ENCODE results near the gene TEX44.
"Not testable (repeated sequence)": the region's sequence is repeated elsewhere in the genome, so short reads cannot be mapped to it uniquely, and the experiment has no call there.

Gene TEX44

DNA sequence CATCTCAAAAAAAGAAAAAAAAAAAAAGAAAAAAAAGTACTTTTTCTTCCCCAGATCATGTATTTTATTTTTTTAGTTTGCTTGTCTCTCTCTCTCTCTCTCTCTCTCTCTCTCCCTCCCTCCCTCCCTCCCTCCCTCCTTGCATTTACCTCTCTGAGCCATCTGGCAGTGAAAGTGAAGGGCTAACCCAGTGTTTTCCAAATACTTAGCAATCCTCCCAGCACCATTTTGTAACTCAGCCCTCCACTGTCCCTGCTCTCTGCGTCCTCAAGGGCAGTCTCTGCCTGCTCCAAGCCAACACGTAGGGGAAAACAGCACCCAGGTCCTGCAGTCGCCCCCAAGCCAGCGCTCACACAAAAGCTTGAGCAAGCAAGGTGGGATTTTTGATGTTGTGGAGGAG is 19.6 kb upstream of the TEX44 start:
- no peak for DNase-seq

DNA sequence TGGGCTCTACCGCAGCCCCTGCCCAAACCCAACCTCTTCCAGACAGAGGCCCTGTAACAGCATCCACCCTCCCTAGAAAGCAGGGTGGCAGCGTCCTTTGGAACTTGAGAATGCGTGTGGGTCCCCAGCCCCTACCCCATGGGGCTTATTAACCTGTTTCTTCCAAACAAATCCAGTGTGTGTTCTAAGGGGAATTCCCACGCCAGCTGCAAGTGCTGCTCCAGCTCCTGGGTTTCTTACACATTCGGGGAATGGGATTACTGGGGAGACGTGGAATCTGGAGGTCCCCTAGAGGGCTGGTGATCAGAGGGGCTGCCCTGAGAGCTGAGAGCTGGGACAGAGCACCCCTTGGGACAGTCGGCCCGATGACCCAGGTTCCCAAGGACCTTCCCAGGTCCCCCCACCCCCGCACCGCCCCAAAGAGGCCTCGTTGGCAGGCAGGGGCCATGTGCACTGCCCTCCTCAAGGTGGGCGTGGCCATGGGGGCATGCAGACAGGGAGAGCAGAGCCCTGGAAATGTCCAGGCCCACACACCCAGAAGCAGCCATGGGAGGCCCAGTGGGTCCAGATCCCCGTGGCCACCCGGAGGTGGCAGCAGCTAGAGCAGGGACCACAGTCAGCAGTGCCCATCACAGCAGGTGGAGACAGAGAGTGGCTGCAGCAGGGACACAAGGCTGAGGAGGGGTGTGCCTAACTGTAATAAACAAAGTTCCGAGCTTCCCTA is 18.8 kb upstream of the TEX44 start:
- no peak for DNase-seq

DNA sequence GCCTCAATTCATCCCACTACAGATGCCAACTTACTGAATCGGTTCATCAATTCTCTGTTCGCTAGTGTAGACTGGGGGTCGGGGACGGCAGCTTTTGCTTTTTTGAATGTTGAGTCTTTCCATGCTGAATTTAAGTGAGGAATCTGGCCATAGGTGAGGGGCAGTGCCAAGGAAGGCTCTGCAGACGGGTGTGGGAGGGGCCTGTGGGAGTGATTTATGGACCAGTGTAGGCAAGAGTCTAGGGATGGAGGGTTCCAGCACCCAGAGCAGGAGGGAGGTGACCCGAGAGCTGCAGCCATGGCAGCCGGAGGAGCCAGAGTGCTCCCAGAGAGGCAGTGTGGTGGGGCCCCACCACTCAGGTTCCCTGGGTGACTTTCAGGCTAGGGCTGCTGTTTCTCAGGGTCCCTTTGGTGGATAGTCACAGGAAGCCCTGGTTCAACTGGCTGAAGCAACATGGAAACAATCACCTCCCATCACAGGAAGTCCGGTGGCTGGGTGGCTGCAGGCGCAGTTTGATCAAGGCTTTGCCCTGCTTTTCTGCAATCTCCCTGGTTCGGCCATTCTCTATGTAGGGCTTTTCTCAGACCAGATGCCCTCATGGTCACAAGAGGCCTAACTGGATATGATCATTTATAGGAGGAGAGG is 16.9 kb upstream of the TEX44 start:
- no peak for DNase-seq

DNA sequence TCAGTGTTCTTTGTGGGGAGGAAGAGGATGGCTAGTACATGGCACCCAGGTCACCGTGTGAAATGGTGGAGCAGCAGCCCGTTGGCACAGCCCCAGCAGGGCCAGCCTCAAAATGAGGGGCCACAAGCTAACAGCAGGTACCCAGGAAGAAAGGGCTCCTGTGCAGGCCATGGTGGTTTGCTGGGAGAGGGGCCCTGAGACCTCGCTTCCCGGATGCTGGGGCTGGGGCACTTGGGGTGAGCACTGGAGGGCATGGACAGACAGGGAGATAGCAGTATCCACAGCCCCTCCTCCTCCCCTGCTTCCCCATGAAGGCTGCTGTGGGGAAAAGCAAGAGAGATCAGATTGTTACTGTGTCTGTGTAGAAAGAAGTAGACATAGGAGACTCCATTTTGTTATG is 16.2 kb upstream of the TEX44 start:
- DNase-seq = no peak

DNA sequence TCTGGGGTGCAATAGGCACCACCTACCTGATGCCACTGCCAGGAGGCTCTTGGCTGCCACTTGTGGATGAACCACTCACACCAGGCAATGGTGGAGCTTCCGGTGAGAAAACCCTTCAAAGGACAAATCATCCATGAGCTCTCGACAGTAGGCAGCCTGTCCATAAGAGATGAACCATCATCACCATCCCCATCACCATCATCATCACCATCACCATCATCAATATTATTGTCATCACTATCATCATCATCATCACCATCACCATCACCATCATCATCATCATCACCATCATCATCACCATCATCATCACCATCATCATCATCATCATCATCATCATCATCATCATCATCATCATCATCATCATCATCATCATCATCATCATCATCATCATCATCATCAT is 14.0 kb upstream of the TEX44 start:
- DNase-seq = not testable (repeated sequence)

DNA sequence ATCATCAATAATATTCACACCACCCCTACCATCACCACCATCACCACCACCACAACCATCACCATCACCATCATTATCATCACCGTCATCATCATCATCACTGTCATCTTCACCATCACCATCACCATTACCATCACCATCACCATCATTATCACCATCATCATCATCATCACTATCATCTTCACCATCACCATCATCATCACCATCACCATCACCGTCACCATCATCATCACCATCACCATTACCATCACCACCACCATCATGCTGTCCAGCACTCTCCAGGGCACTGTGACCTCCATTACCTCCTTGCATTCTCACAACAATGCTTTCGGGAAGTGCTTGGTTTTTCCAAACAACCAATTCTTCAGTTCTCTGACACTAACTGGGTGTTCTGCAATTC is 13.1 kb upstream of the TEX44 start:
- no peak for DNase-seq

DNA sequence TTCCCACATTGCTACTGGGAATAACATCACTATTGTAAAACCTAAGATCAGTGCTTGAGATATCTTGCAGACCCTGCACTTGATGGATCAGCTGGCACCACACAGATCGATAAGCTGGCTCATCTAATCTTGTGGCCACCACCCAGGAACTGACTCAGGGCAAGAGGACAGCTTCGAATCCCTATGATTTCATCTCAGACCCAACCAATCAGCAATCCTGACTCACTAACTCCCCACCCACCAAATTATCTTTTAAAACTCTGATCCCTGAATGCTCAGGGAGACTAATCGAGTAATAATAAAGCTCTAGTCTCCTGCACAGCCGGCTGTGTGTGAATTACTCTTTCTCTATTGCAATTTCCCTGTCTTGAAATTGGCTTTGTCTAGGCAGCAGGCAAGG is 11.3 kb upstream of the TEX44 start:
- DNase-seq = no peak

DNA sequence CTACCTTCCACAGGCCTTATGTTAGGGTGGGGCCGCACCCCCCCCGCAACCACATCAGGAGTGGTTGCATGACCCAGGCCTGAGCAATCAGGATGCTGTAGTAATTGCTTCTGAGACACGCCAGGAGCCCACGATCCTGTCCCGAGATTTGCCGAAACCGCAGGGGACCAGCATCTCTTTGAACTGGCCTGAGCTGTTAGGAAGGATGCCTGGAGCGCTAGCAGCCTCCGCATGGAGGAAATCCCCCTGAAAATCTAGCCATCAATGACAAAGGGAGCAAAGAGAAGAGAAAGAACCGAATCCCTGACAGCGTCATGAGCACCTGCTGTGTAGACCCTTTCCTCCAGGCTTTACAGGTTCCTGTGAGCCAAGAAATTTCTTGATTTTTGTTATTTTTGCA is 8.7 kb upstream of the TEX44 start:
- DNase-seq = no peak

DNA sequence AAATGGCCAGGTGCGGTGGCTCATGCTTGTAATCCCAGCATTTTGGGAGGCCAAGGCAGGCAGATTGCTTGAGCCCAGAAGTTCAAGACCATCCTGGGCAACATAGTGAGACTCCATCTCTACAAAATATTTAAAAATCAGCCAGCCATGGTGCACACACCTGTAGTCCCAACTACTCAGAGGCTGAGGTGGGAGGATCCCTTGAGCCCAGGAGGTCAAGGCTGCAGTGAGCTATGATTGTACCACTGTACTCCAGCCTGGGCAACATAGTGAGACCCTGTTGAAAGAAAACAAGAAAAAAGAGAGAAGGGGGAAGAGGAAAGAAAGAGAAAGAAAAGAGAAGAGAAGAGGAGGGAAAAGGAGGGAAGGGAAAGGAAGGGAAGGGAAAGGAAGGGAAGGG is 4.9 kb upstream of the TEX44 start:
- DNase-seq = not testable (repeated sequence)

DNA sequence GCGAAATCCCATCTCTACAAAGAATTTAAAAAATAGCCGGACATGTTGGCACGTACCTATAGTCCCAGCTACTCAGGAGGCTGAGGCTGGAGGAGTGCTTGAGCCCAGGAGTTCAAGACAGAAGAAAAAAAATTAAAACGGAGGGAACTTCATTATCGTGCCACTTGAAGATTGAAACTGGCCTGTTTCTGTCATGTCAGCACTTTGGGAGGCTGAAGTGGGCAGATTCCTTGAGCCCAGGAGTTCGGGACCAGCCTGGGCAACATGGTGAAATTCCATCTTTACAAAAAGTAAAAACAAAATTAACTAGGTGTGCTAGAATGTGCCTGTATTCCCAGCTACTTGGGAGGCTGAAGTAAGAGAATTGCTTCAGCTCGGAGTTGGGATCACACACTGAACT is 3.0 kb upstream of the TEX44 start:
- no peak for DNase-seq

DNA sequence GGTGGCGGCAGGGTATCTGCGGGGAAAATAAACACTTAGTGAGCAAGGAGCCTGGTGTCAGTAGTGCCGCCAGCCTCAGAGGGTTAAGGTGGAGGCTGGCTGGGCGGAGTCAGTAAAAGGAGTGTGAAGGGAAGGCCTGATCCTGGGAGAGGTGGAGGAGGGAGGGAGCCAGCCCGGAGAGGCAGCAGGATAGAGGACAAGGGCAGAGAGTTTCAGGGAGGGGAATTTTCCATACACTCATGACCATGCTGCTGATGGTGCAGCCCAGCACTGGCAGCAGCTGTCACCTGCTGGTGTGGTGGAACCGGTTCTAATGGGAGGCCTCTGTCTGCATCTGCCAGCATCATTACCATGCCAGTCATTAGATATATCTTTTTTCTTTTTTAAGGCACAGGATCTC is 2.0 kb upstream of the TEX44 start:
- no peak for DNase-seq

DNA sequence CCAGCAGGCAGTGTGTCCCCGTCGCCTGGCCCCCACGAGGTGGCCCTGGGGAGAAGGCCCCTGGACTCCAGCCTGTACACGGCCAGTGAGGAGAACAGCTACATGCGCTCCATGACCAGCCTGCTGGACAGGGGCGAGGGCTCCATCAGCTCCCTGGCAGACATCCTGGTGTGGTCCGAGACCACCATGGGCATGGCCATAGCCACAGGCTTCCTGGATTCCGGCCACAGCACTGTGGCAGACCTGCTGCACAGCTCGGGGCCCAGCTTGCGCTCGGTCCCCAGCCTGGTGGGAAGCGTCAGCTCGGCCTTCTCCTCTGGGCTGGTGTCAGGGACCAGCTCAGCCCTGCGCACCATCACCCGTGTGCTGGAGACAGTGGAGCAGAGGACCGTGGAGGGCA is 1.0 kb downstream of the TEX44 start:
- no peak for DNase-seq

DNA sequence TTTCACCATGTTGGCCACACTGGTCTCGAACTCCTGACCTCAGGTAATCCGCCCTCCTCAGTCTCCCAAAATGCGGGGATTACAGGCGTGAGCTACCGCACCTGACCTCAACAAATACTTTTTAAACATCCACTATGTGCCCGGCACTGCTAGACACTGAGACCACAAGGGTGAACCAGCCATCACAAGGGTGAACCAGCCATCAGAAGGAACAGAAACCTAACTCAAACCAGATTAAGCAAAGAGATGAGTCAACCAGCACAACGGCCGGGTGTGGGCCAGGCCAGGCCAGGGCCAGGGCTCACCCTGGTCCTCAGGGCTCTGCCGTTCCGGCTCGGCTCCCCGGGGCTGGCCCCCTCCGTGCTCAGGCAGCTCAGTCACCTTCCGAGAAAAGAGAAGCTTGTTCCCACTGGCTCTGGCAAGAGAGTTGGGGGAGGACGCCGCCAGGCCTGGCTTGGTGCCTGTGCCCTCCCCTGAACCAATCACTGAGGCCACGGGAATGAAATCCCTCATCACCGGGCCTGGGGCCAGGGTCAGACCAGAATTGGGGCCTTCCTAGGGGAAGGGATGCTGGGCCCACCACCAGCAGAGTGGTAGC is 4.4 kb downstream of the TEX44 start:
- no peak for DNase-seq

DNA sequence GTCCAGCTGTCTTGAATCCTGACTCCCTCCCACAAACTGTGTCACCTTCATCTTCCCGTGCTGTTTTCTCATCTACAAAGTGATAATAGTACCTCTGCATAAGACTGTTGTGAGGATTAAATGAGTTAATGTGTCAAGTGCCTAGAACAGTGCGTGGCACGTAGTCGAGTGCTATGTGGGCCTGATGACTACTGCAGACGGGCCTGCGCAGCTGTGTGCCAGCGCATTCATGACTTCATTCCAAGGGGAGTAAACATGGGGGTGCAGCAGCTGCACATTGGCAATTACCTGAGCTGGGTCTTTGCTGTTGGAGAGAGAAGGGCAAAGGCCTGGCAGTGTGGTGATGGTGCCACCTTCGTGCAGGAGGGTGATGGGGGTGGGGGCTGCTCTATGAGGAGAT is 5.0 kb downstream of the TEX44 start:
- no peak for DNase-seq

DNA sequence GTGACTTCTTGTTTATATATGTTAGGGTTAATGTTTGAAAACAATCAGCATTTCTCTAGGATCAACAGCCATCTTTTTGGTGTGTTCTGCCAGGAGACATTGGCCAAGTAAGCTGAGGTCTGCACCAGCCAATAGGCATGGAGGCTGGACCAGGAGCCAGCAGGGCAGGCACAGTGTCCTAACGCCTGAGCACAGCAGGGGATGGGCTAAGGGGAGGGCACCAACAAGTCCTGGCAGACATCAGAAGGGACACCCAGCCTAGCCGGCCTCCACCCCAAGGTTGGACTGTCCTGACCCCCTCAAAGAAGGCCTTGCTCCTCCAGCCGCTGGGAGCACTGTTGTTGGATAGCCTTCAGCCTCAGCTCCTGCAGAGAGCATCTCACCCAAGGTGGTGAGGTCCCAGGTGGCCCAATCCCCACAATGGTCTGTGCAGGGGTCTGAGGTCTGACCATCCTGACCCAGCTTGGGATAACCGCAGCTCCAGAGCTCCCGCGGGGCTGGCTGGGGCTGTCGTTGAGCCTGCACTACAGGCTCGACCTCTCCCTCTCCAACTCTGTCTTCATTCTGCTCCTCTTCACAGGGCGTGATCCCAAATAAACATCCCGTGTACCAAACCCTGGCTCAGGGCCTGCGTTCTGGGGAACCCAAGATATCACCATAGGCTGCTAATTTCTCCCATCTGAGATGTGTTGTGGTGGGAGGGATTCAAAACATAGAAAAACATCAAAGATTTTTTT is 8.1 kb downstream of the TEX44 start:
- no peak for DNase-seq

DNA sequence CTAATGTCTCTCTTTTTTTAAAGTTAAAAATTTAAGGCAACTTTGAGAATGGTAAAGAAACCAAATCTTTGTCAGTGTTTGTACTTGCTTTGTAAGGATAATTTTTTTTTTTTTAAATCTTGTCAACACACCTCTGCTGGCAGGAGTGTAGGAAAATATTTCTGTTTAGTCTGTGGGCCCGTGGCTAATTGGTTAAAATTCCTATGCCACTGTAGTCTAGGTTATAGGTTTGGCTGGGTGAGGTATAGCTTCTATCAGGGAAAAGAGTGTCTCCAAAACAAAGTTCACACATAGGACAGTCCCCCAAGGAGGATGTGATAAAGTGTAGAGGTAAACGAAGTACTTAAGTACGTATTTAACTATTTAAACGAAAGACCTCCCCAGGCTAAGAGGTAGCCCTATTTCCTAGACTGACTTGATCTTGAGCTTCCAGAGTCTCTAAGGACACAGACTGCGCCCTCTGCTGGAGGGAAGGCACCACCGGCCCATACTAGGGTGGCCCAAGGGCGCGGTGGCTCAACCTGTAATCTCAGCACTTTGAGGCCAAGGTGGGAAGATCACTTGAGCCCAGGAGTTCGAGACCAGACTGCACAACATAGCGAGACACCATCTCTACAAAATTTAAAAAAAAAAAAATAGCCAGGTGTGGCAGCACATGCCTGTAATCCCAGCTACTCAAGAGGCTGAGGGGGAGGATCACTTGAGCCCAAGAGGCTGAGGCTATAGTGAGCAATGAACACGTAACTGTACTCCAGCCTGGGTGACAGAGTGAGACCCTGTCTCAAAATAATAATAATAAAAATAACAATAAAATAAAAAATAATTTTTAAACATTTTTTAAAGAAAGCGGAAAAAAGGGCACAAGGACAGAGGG is 8.9 kb downstream of the TEX44 start:
- DNase-seq = peak; percentile 59

DNA sequence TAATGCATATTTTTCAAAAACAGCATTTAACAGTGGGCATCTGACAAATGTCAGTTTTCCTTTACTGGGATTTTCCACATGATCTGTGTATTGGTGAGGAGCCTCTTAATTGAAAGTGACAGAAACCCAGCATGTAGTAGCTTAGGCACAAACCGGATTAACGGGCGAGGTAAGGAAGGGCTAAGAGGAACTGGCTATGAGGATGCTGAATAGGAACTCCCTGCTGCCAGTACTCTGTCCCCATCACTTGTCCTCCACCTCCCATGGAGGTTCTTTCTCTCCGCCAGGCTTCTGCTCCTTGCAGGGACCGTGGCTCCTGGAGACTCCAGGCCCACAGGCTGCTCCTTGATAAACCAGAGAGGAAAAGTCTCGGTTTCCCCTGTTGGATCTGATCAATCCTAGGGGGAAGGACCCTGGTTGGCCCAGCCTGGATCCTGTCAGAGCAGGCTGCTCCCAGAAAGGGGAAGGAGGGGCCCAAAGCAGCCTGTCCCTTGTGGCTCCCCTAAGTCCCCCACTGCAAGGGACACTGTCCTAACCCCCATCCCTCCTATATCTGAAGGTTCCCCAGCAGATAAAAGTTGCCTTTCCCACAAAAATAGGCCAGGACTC is 10.3 kb downstream of the TEX44 start:
- DNase-seq = no peak

DNA sequence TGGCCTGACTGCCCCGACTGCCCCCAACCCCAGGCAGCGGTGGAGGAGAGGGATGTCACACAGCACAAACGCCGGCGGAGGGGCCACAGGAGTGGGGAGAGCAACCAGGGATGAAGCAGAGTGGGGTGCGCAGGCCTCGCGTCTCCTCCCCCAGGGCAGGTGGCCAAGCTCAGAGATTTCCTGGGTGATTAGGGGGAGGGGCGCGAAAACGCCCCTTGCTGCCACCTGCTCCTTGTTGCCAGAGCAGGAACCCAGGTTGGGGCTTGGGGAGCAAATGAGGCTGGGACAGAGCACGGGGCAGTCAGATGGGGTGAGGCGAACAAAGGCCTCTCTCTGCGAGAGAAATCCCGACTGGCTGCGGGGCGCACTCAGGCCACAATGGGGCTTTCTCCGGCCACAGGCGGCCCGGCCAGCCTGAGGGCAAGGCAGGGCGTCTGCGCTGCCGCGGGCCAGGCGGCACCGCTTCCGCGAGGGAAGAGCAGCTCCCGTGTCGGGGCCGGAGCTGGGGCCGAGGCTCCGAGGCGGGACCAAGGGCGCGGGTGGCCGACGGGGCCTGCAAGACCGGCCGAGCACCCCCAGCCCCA is 11.5 kb downstream of the TEX44 start:
- DNase-seq = no peak

DNA sequence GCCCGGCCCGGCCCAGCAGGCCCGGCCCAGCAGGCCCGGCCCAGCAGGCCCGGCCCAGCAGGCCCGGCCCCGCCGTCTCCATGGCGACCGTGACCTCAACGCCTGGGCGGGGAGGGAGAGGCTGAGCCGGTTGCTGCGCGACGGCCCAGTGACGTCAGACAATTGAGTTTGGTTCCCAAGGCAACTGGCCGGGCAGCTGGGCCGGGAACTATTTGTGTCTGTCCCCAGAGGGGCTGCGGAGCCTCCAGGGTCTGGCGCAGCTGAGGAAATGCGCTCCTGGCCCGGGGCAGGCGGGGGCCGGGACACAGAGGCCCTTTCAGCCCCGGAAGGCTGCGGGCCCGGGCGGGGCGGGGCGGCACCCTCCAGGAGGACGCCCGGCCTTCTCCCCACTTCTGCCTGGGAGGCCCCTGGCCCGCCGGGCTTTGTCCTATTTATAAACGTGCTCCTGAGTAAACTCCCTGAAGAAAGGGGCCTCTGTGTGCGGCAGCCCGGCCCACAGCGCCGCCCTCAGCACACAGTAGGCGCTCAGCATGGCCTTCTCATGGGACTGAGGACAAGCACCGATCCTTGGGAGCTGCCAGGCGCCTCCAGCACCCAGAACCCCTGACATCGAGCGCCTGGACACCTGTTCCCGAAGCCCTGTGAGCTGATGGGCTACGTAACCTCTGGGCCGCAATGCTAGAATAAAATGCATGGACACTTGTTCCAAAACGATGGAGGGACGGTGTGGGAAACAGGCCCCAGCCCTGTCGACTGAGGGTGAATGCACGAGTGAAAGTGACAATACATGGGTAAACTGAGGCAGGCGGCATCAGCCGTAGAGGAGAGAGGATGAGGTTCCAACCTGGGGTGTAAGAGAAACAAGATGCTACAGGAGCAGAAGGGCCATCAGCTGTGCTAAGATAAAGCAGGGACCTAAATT is 12.3 kb downstream of the TEX44 start:
- DNase-seq = peak; percentile 85

DNA sequence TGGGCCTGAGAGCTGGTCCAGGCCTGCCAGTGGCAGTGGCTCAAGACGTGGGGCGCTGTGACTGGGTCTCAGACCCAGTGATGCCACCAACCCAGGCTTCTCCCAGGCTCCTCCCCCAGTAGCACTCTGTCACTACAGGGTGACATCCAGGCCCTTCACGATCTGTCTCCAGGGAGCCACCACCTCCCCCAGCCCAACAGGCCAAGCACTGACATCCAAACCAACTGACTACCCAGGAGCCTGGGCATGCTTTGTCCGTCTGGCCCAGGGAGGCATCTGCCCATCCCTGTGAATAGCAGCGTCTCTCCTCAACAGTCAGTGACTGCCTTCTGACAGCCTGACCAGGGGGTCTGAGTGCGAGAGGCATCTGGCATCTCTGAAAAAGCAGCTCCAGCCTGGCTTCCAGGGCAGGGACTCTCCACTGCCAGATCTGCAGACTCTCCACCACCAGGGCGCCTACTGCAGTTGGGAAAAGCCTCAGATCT is 13.0 kb downstream of the TEX44 start:
- DNase-seq = no peak

DNA sequence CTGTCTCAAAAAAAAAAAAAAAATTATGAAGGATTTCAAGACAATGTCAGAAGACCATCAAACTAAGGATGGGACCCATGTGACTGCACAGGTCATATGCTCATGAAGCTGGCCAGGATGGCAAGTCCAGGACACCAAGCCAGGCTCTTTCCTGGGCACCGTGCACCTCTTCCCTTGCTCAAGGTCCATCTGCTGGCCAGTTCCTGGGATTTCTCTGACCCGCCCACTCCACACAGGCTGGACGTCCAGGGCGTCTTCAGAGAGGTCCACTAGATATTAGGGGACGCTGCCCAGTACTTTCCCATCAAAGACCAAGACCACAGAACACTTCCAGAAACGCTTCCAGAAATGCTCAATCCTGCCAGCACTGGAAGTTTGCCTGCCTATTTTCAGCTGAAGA is 14.3 kb downstream of the TEX44 start:
- no peak for DNase-seq
